ENCODE results near the gene PRR4. TPM values are rescaled to one million over a fixed set of nuclear protein-coding genes. Genes with fewer than 3 reads are reported as not detected.

Gene PRR4
- total RNA-seq, 1 experiment from 2014 or later = 6.8 TPM

GRCh38 chr12:10855807-10856206 lies 6.5 kb upstream of the PRR4 start:
- no TSS peak for BruUV-seq (replicated peaks)
- ChIA-PET POLR2A (no interaction called here), CTCF (no interaction called here)
- intact Hi-C loops (cut with micrococcal nuclease; ENCODE audit: unreplicated experiment) = no loop called here
- Histone ChIP-seq H3K27me3 (replicated peaks; ENCODE audit: control insufficient read depth, insufficient read depth, low read length) (no peaks in the 10 kb centered on the region), H3K4me3 (ENCODE audit: low read depth, low read length) (no peak overlapping the region), H3K4me1 (no peaks in the 10 kb centered on the region), H3K36me3 (ENCODE audit: control insufficient read depth, insufficient read depth, low read length) (peaks cover 2% of the 10 kb centered on the region; the same call in 1 of the 2 replicates), H3K9me3 (peaks cover 18% of the 10 kb centered on the region)
- Mint-ChIP-seq H3K4me3 (ENCODE audit: unreplicated experiment) (no peak overlapping the region), H3K4me1 (ENCODE audit: low read depth, unreplicated experiment) (no peaks in the 10 kb centered on the region), H3K36me3 (ENCODE audit: insufficient read depth, unreplicated experiment) (peaks cover 15% of the 10 kb centered on the region), H3K9me3 (ENCODE audit: unreplicated experiment) (peaks cover 46% of the 10 kb centered on the region), H3K27ac (ENCODE audit: unreplicated experiment) (no peak overlapping the region), H3K27me3 (ENCODE audit: insufficient read depth, unreplicated experiment) (no peaks in the 10 kb centered on the region)
- DNase-seq = no peak
- no peak for TF ChIP-seq CTCF (IDR thresholded peaks at IDR 0.05; ENCODE audit: insufficient read depth in 1 of 2, low read depth in 1 of 2, low read length in 1 of 2, severe bottlenecking in 1 of 2, unreplicated experiment in 1 of 2)

GRCh38 chr12:10853776-10854175 lies 4.5 kb upstream of the PRR4 start:
- H3K36me3 ChIP-seq (ENCODE audit: control insufficient read depth, insufficient read depth, low read length) = peaks cover 2% of the 10 kb centered on the region; the same call in 1 of the 2 replicates
- H3K4me1 ChIP-seq = no peaks in the 10 kb centered on the region
- Mint-ChIP-seq H3K4me1 (ENCODE audit: low read depth, unreplicated experiment) (no peaks in the 10 kb centered on the region), H3K4me3 (ENCODE audit: unreplicated experiment) (no peak overlapping the region), H3K27ac (ENCODE audit: unreplicated experiment) (no peak overlapping the region), H3K36me3 (ENCODE audit: insufficient read depth, unreplicated experiment) (peaks cover 15% of the 10 kb centered on the region), H3K27me3 (ENCODE audit: insufficient read depth, unreplicated experiment) (no peaks in the 10 kb centered on the region), H3K9me3 (ENCODE audit: unreplicated experiment) (peaks cover 28% of the 10 kb centered on the region)
- no TSS peak for BruUV-seq (replicated peaks)
- intact Hi-C loops (cut with micrococcal nuclease; ENCODE audit: unreplicated experiment) = no loop called here
- no peaks in the 10 kb centered on the region for H3K27me3 ChIP-seq (replicated peaks; ENCODE audit: control insufficient read depth, insufficient read depth, low read length)
- ChIA-PET POLR2A (no interaction called here), CTCF (no interaction called here)
- peaks cover 18% of the 10 kb centered on the region for H3K9me3 ChIP-seq
- no peak for DNase-seq
- H3K4me3 ChIP-seq (ENCODE audit: low read depth, low read length) = no peak overlapping the region
- TF ChIP-seq CTCF (IDR thresholded peaks at IDR 0.05; ENCODE audit: insufficient read depth in 1 of 2, low read depth in 1 of 2, low read length in 1 of 2, severe bottlenecking in 1 of 2, unreplicated experiment in 1 of 2) = no peak

GRCh38 chr12:10851243-10851858 lies 2.1 kb upstream of the PRR4 start:
- H3K9me3 Mint-ChIP-seq (ENCODE audit: unreplicated experiment) = peaks cover 8% of the 10 kb centered on the region
- intact Hi-C loops (cut with micrococcal nuclease; ENCODE audit: unreplicated experiment) = no loop called here
- no peak overlapping the region for H3K4me3 Mint-ChIP-seq (ENCODE audit: unreplicated experiment)
- Histone ChIP-seq H3K4me1 (no peaks in the 10 kb centered on the region), H3K9me3 (peaks cover 12% of the 10 kb centered on the region), H3K27me3 (replicated peaks; ENCODE audit: control insufficient read depth, insufficient read depth, low read length) (no peaks in the 10 kb centered on the region), H3K36me3 (ENCODE audit: control insufficient read depth, insufficient read depth, low read length) (0 out of 2 replicates have a peak, but pooled peaks cover 2% of the 10 kb centered on the region), H3K4me3 (ENCODE audit: low read depth, low read length) (no peak overlapping the region)
- H3K27me3 Mint-ChIP-seq (ENCODE audit: insufficient read depth, unreplicated experiment) = no peaks in the 10 kb centered on the region
- no peak overlapping the region for H3K27ac Mint-ChIP-seq (ENCODE audit: unreplicated experiment)
- peaks cover 9% of the 10 kb centered on the region for H3K36me3 Mint-ChIP-seq (ENCODE audit: insufficient read depth, unreplicated experiment)
- no peaks in the 10 kb centered on the region for H3K4me1 Mint-ChIP-seq (ENCODE audit: low read depth, unreplicated experiment)
- no TSS peak for BruUV-seq (replicated peaks)
- ChIA-PET CTCF (no interaction called here), POLR2A (no interaction called here)
- TF ChIP-seq CTCF (IDR thresholded peaks at IDR 0.05; ENCODE audit: insufficient read depth in 1 of 2, low read depth in 1 of 2, low read length in 1 of 2, severe bottlenecking in 1 of 2, unreplicated experiment in 1 of 2) = no peak
- DNase-seq = no peak

Measured in Caco-2 (cell line).